ENCODE results near the gene AADACL3. TPM values are rescaled to one million over a fixed set of nuclear protein-coding genes. Genes with fewer than 3 reads are reported as not detected.

The AADACL3 gene
- total RNA-seq, 1 donor from 2014 or later, result not detected

DNA sequence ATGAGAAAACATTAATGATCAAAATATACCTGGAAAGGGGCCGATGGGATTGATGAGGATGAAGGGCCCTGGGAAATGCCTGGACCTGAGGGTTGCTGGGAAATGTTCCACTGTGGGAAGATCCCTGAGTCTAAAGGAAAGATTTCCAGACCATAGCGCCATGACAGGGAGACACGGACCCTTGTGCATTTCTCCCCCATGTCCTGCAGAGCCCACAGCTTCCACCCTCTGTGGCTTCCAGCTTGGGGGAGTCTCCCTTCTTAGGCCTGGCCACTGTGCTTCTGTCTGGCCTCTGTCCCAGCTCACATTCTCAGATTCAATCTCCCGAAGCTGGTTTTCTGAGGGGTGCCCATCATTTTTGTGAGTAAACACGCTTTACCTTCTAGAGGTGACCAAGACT is 56.6 kb downstream of the AADACL3 start:
- TF ChIP-seq EZH2 (IDR thresholded peaks at IDR 0.05), result no peak
- no peak for TF ChIP-seq EZH2phosphoT487 (IDR thresholded peaks at IDR 0.05)
- TF ChIP-seq CTCF (IDR thresholded peaks at IDR 0.05), result no peak
- Mint-ChIP-seq H3K4me1 (no peaks in the 10 kb centered on the region), H3K4me3 (no peak overlapping the region), H3K27me3 (ENCODE audit: insufficient read depth, low read depth) (peaks cover 7% of the 10 kb centered on the region), H3K9me3 (peaks cover 3% of the 10 kb centered on the region), H3K27ac (no peak overlapping the region), H3K36me3 (no peaks in the 10 kb centered on the region)
- no peaks in the 10 kb centered on the region for H4K20me1 ChIP-seq (ENCODE audit: low read depth)
- DNase-seq (ENCODE audit: low spot score), result no peak
- H3K79me2 ChIP-seq (ENCODE audit: low read depth), result no peaks in the 10 kb centered on the region
- no peaks in the 10 kb centered on the region for H3K27me3 ChIP-seq
- H3K9me3 ChIP-seq (ENCODE audit: low read depth), result no peaks in the 10 kb centered on the region
- H3K9ac ChIP-seq, result no peak overlapping the region
- H3F3A ChIP-seq (ENCODE audit: low read depth), result no peaks in the 10 kb centered on the region
- H2AFZ ChIP-seq (replicated peaks), result no peak overlapping the region
- no peaks in the 10 kb centered on the region for H3K4me1 ChIP-seq
- H3K4me3 ChIP-seq, result no peak overlapping the region
- no peaks in the 10 kb centered on the region for H3K36me3 ChIP-seq
- H3K27ac ChIP-seq, result no peak overlapping the region
- no peak overlapping the region for H3K4me2 ChIP-seq

GRCh38 chr1:12773438-12773837 is 57.5 kb downstream of the AADACL3 start, which contains the start of gene PRAMEF12:
PRAMEF12 (plus strand) TSS chr1:12773738; CDS start chr1:12774868, 1,130 bp downstream.
- Mint-ChIP-seq H3K36me3 (no peaks in the 10 kb centered on the region), H3K4me3 (no peak within 1 kb of the TSS), H3K4me1 (no peaks in the 10 kb centered on the region), H3K27me3 (ENCODE audit: insufficient read depth, low read depth) (peaks cover 7% of the 10 kb centered on the region), H3K27ac (no peak within 1 kb of the TSS), H3K9me3 (peaks cover 3% of the 10 kb centered on the region)
- Histone ChIP-seq H3K79me2 (ENCODE audit: low read depth) (no peaks in the 10 kb centered on the region), H3K9ac (no peak within 1 kb of the TSS), H3K4me1 (no peaks in the 10 kb centered on the region), H3F3A (ENCODE audit: low read depth) (no peaks in the 10 kb centered on the region), H4K20me1 (ENCODE audit: low read depth) (no peaks in the 10 kb centered on the region), H3K4me2 (no peak within 1 kb of the TSS), H3K27ac (no peak within 1 kb of the TSS), H3K36me3 (no peaks in the 10 kb centered on the region), H3K27me3 (no peaks in the 10 kb centered on the region), H3K9me3 (ENCODE audit: low read depth) (no peaks in the 10 kb centered on the region), H3K4me3 (no peak within 1 kb of the TSS), H2AFZ (replicated peaks) (no peak within 1 kb of the TSS)
- DNase-seq (ENCODE audit: low spot score), result no peak
- TF ChIP-seq EZH2 (IDR thresholded peaks at IDR 0.05), result no peak
- no peak for TF ChIP-seq EZH2phosphoT487 (IDR thresholded peaks at IDR 0.05)
- TF ChIP-seq CTCF (IDR thresholded peaks at IDR 0.05), result no peak

GRCh38 chr1:12774801-12775345 is 59.0 kb downstream of the AADACL3 start:
- no peak for DNase-seq (ENCODE audit: low spot score)
- no peaks in the 10 kb centered on the region for H4K20me1 ChIP-seq (ENCODE audit: low read depth)
- no peak overlapping the region for H3K9ac ChIP-seq
- H3K9me3 Mint-ChIP-seq, result peaks cover 3% of the 10 kb centered on the region
- H3K36me3 ChIP-seq, result no peaks in the 10 kb centered on the region
- H3K27me3 Mint-ChIP-seq (ENCODE audit: insufficient read depth, low read depth), result peaks cover 7% of the 10 kb centered on the region
- H2AFZ ChIP-seq (replicated peaks), result no peak overlapping the region
- H3K27ac ChIP-seq, result no peak overlapping the region
- H3K4me1 Mint-ChIP-seq, result no peaks in the 10 kb centered on the region
- no peak overlapping the region for H3K27ac Mint-ChIP-seq
- no peaks in the 10 kb centered on the region for H3K9me3 ChIP-seq (ENCODE audit: low read depth)
- no peaks in the 10 kb centered on the region for H3K4me1 ChIP-seq
- H3K79me2 ChIP-seq (ENCODE audit: low read depth), result no peaks in the 10 kb centered on the region
- TF ChIP-seq EZH2 (IDR thresholded peaks at IDR 0.05) (no peak), CTCF (IDR thresholded peaks at IDR 0.05) (no peak), EZH2phosphoT487 (IDR thresholded peaks at IDR 0.05) (no peak)
- H3K4me3 ChIP-seq, result no peak overlapping the region
- no peak overlapping the region for H3K4me2 ChIP-seq
- no peaks in the 10 kb centered on the region for H3K27me3 ChIP-seq
- H3F3A ChIP-seq (ENCODE audit: low read depth), result no peaks in the 10 kb centered on the region
- no peak overlapping the region for H3K4me3 Mint-ChIP-seq
- no peaks in the 10 kb centered on the region for H3K36me3 Mint-ChIP-seq

Data from neural progenitor cell (in vitro differentiated cells).